Esophagus squamous epithelium (tissue), 4 donors: ENCODE results near the gene ELOVL6.

ENCODE experiments used
- POLR2A ChIP-seq, 4 donors: fragments of 450-650 bp; IDR thresholded peaks; one replicate each; pipeline ENCODE4 v1.6.1; 2017; ENCODE audit warnings: antibody characterized with exemption in 4 of 4, mild to moderate bottlenecking in 4 of 4, moderate library complexity in 3 of 4
- TF ChIP-seq, protein P1 (sequence below), 6 experiments: fragments of 450-650 bp in 4 of 6; fragments of 200-600 bp in 2 of 6; sonication (generic) in 2 of 6; IDR thresholded peaks; one replicate each; pipeline ENCODE4 v1.5.1; 2016 to 2019; ENCODE audit warnings: antibody characterized with exemption in 6 of 6, mild to moderate bottlenecking in 4 of 6, moderate library complexity in 4 of 6

DNA sequence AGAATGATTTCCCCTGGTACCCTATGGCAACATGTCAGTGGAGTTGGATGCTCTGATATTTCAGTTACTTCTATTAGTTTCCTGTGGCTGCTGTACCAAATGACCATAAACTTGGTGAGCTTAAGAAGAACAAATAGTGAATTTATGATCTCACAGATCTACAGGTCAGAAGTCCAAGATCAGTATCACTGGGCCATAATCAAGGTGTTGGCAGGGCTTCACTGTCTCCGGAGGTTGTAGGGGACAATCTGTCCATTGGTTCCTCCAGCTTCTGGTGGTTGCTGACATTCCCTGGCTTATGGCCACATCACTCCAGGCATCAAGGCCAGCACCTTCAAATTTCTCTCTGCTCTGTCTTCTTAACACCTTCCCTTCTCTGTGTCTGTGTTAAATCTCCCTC is 37.9 kb upstream of the ELOVL6 start:
- TF ChIP-seq, protein P1, sequence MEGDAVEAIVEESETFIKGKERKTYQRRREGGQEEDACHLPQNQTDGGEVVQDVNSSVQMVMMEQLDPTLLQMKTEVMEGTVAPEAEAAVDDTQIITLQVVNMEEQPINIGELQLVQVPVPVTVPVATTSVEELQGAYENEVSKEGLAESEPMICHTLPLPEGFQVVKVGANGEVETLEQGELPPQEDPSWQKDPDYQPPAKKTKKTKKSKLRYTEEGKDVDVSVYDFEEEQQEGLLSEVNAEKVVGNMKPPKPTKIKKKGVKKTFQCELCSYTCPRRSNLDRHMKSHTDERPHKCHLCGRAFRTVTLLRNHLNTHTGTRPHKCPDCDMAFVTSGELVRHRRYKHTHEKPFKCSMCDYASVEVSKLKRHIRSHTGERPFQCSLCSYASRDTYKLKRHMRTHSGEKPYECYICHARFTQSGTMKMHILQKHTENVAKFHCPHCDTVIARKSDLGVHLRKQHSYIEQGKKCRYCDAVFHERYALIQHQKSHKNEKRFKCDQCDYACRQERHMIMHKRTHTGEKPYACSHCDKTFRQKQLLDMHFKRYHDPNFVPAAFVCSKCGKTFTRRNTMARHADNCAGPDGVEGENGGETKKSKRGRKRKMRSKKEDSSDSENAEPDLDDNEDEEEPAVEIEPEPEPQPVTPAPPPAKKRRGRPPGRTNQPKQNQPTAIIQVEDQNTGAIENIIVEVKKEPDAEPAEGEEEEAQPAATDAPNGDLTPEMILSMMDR (IDR thresholded peaks at IDR 0.05) = no peak
- no peak for TF ChIP-seq POLR2A (IDR thresholded peaks at IDR 0.05)
